HepG2 (cell line): ENCODE results near the gene CBX6. TPM values are rescaled to one million over a fixed set of nuclear protein-coding genes. Genes with fewer than 3 reads are reported as not detected.

ENCODE experiments used
- ARNTL ChIP-seq: sonication (generic); formaldehyde crosslinking; IDR thresholded peaks from 2 replicates; pipeline ENCODE4 v1.4.0; 2020; ENCODE audit warnings: mild to moderate bottlenecking, missing genetic modification reagents
- FOXK1 ChIP-seq: sonication (generic); formaldehyde crosslinking; IDR thresholded peaks from 2 replicates; pipeline ENCODE4 v1.4.0; 2020; ENCODE audit warnings: low read depth, missing genetic modification reagents, borderline replicate concordance
- HDAC1 ChIP-seq: sonication (generic); formaldehyde crosslinking; IDR thresholded peaks from 2 replicates; pipeline ENCODE4 v1.5.1; 2020; ENCODE audit warnings: mild to moderate bottlenecking, missing genetic modification reagents
- KDM1A ChIP-seq: IDR thresholded peaks from 2 replicates; pipeline ENCODE4 v1.6.1; 2016; ENCODE audit warnings: missing compliant biosample characterization
- KLF16 ChIP-seq, 2 experiments: sonication (generic) in 1 of 2; formaldehyde crosslinking in 1 of 2; IDR thresholded peaks; 2 replicates each; pipeline versions ENCODE4 v1.6.1 to v1.8.0; 2016 to 2023; ENCODE audit warnings: missing genetic modification reagents in 2 of 2, missing compliant biosample characterization in 1 of 2
- MXI1 ChIP-seq: IDR thresholded peaks from 3 replicates; pipeline ENCODE4 v1.6.1; 2012; ENCODE audit warnings: low read depth, low read length, inconsistent platforms, borderline replicate concordance
- SAFB2 ChIP-seq: sonication (generic); formaldehyde crosslinking; IDR thresholded peaks from 2 replicates; pipeline ENCODE4 v1.5.1; 2020; ENCODE audit warnings: missing genetic modification reagents, low read depth, mild to moderate bottlenecking, borderline replicate concordance
- THAP11 ChIP-seq: IDR thresholded peaks from 2 replicates; pipeline ENCODE4 v1.6.1; 2016; ENCODE audit warnings: missing biosample characterization, missing genetic modification reagents
- ZFAT ChIP-seq: sonication (generic); formaldehyde crosslinking; conservative IDR thresholded peaks from 2 replicates; pipeline ENCODE4 v1.8.1; 2023; ENCODE audit warnings: missing genetic modification reagents, inconsistent platforms
- ZNF12 ChIP-seq: sonication (generic); formaldehyde crosslinking; IDR thresholded peaks from 2 replicates; pipeline ENCODE4 v1.5.0; 2020; ENCODE audit warnings: missing genetic modification reagents
- ZNF274 ChIP-seq: sonication (generic); formaldehyde crosslinking; IDR thresholded peaks from 2 replicates; pipeline ENCODE4 v1.5.1; 2020; ENCODE audit warnings: mild to moderate bottlenecking, missing genetic modification reagents
- ZNF292 ChIP-seq: sonication (generic); formaldehyde crosslinking; IDR thresholded peaks from 2 replicates; pipeline ENCODE4 v1.8.1; 2022; ENCODE audit warnings: mild to moderate bottlenecking, low read depth, missing genetic modification reagents, borderline replicate concordance
- ZNF350 ChIP-seq: sonication (generic); formaldehyde crosslinking; IDR thresholded peaks from 2 replicates; pipeline ENCODE4 v1.4.0; 2020; ENCODE audit warnings: mild to moderate bottlenecking, low read depth, missing genetic modification reagents, borderline replicate concordance
- ZNF451 ChIP-seq: sonication (generic); formaldehyde crosslinking; IDR thresholded peaks from 2 replicates; pipeline ENCODE4 v1.5.0; 2020; ENCODE audit warnings: mild to moderate bottlenecking, missing genetic modification reagents
- ZNF674 ChIP-seq: sonication (generic); formaldehyde crosslinking; IDR thresholded peaks from 2 replicates; pipeline ENCODE4 v1.5.0; 2020; ENCODE audit warnings: low read depth, mild to moderate bottlenecking, missing genetic modification reagents
- ZNF766 ChIP-seq: sonication (generic); formaldehyde crosslinking; IDR thresholded peaks from 2 replicates; pipeline ENCODE4 v1.5.0; 2020; ENCODE audit warnings: missing genetic modification reagents, borderline replicate concordance
- polyA plus RNA-seq, 8 experiments: library from polyadenylated mRNA; depleted of rRNA in 3 of 8; stranded (reverse) in 7 of 8; unstranded in 1 of 8; fragments of >200 nt; fragmentation: Illumina TruSeq in 4 of 8; extraction: Trizol in 4 of 8; gene quantifications; 2 replicates each; pipeline versions ENCODE4 v1.2.1 to v1.2.3, GENCODE V29; 2011 to 2016; ENCODE audit warnings: low read depth in 4 of 8, missing spikeins in 1 of 8, mixed read lengths in 1 of 8; ENCODE audit not compliant: insufficient read depth in 1 of 8
- total RNA-seq, 5 experiments: library from RNA; depleted of rRNA; stranded (reverse); fragments of >200 nt; fragmentation: Illumina TruSeq; extraction: Trizol; gene quantifications; 2 replicates each; pipeline ENCODE4 v1.2.3, GENCODE V29; 2016; ENCODE audit warnings: low read depth in 1 of 5
- TF ChIP-seq, protein P1 (sequence below): sonication (generic); formaldehyde crosslinking; IDR thresholded peaks from 2 replicates; pipeline ENCODE4 v1.5.0; 2020; ENCODE audit warnings: missing genetic modification reagents
- TF ChIP-seq, protein P2 (sequence below): sonication (generic); formaldehyde crosslinking; IDR thresholded peaks from 2 replicates; pipeline ENCODE4 v1.4.0; 2020; ENCODE audit warnings: missing genetic modification reagents
- TF ChIP-seq, protein P3 (sequence below): sonication (generic); formaldehyde crosslinking; IDR thresholded peaks from 2 replicates; pipeline ENCODE4 v1.5.1; 2020; ENCODE audit warnings: mild to moderate bottlenecking, missing genetic modification reagents, borderline replicate concordance
- TF ChIP-seq, protein P4 (sequence below): sonication (generic); formaldehyde crosslinking; IDR thresholded peaks from 2 replicates; pipeline ENCODE4 v1.4.0; 2020; ENCODE audit warnings: missing genetic modification reagents
- TF ChIP-seq, protein P5 (sequence below): sonication (generic); formaldehyde crosslinking; IDR thresholded peaks from 2 replicates; pipeline ENCODE4 v1.4.0; 2020; ENCODE audit warnings: missing genetic modification reagents, borderline replicate concordance

CBX6 gene
- total and polyA plus RNA-seq, 2 of the 13 experiments (the other 11 are each of a cell fraction or from before 2014, with no cell fraction given): 1.7 to 6.5 TPM

DNA sequence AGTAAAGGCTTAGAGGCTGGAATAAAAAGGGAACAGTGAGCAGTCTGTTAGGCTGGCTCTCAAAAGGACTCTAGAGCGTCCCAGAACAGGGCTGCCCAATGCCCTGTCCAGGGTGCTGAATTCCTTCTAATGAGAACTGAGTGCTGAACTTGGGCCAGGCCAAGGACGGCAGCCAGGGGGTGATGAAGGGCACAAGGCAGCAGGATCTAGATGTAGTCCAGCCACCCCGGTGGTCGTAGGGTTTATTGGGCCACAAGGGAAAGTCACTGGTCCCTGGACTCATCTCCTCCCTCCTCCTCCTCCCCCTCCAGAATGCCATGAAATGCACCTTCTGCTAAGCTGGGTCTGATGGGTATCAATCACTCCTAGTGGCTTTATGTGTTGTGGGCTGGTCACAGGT lies 47.4 kb downstream of the CBX6 start (continued):
- 0 out of 2 replicates have a peak, but pooled peaks have one; percentile 26 for TF ChIP-seq THAP11
- TF ChIP-seq, protein P1, sequence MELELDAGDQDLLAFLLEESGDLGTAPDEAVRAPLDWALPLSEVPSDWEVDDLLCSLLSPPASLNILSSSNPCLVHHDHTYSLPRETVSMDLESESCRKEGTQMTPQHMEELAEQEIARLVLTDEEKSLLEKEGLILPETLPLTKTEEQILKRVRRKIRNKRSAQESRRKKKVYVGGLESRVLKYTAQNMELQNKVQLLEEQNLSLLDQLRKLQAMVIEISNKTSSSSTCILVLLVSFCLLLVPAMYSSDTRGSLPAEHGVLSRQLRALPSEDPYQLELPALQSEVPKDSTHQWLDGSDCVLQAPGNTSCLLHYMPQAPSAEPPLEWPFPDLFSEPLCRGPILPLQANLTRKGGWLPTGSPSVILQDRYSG (CRISPR knock-in tag): no peak
- TF ChIP-seq ZFAT (CRISPR knock-in tag): 0 out of 2 replicates have a peak, but pooled peaks have one; percentile 67
- TF ChIP-seq ZNF292 (CRISPR knock-in tag): no peak
- no peak for TF ChIP-seq KDM1A (CRISPR knock-in tag)
- TF ChIP-seq ZNF766 (CRISPR knock-in tag): peak; percentile 66; the same call in 1 of the 2 replicates
- TF ChIP-seq, protein P2, sequence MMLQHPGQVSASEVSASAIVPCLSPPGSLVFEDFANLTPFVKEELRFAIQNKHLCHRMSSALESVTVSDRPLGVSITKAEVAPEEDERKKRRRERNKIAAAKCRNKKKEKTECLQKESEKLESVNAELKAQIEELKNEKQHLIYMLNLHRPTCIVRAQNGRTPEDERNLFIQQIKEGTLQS (CRISPR knock-in tag): peak; percentile 50; the same call in 1 of the 2 replicates
- peak; percentile 23; the same call in 1 of the 2 replicates for TF ChIP-seq HDAC1
- TF ChIP-seq, protein P3, sequence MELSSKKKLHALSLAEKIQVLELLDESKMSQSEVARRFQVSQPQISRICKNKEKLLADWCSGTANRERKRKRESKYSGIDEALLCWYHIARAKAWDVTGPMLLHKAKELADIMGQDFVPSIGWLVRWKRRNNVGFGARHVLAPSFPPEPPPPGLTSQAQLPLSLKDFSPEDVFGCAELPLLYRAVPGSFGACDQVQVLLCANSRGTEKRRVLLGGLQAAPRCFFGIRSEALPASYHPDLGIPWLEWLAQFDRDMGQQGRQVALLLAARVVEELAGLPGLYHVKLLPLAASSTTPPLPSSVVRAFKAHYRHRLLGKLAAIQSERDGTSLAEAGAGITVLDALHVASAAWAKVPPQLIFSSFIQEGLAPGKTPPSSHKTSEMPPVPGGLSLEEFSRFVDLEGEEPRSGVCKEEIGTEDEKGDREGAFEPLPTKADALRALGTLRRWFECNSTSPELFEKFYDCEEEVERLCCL (CRISPR knock-in tag): 0 out of 2 replicates have a peak, but pooled peaks have one; percentile 32
- TF ChIP-seq ARNTL (CRISPR knock-in tag): peak; percentile 67; the same call in 1 of the 2 replicates
- TF ChIP-seq ZNF674 (CRISPR knock-in tag): no peak
- TF ChIP-seq MXI1: no peak; the same call in 2 of the 3 replicates
- TF ChIP-seq ZNF274: 0 out of 2 replicates have a peak, but pooled peaks have one; percentile 48
- TF ChIP-seq, protein P4, sequence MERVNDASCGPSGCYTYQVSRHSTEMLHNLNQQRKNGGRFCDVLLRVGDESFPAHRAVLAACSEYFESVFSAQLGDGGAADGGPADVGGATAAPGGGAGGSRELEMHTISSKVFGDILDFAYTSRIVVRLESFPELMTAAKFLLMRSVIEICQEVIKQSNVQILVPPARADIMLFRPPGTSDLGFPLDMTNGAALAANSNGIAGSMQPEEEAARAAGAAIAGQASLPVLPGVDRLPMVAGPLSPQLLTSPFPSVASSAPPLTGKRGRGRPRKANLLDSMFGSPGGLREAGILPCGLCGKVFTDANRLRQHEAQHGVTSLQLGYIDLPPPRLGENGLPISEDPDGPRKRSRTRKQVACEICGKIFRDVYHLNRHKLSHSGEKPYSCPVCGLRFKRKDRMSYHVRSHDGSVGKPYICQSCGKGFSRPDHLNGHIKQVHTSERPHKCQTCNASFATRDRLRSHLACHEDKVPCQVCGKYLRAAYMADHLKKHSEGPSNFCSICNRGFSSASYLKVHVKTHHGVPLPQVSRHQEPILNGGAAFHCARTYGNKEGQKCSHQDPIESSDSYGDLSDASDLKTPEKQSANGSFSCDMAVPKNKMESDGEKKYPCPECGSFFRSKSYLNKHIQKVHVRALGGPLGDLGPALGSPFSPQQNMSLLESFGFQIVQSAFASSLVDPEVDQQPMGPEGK (CRISPR knock-in tag): peak; percentile 43; the same call in 1 of the 2 replicates
- no peak for TF ChIP-seq ZNF350
- TF ChIP-seq ZNF12 (CRISPR knock-in tag): peak; percentile 42; the same call in 1 of the 2 replicates
- TF ChIP-seq, protein P5, sequence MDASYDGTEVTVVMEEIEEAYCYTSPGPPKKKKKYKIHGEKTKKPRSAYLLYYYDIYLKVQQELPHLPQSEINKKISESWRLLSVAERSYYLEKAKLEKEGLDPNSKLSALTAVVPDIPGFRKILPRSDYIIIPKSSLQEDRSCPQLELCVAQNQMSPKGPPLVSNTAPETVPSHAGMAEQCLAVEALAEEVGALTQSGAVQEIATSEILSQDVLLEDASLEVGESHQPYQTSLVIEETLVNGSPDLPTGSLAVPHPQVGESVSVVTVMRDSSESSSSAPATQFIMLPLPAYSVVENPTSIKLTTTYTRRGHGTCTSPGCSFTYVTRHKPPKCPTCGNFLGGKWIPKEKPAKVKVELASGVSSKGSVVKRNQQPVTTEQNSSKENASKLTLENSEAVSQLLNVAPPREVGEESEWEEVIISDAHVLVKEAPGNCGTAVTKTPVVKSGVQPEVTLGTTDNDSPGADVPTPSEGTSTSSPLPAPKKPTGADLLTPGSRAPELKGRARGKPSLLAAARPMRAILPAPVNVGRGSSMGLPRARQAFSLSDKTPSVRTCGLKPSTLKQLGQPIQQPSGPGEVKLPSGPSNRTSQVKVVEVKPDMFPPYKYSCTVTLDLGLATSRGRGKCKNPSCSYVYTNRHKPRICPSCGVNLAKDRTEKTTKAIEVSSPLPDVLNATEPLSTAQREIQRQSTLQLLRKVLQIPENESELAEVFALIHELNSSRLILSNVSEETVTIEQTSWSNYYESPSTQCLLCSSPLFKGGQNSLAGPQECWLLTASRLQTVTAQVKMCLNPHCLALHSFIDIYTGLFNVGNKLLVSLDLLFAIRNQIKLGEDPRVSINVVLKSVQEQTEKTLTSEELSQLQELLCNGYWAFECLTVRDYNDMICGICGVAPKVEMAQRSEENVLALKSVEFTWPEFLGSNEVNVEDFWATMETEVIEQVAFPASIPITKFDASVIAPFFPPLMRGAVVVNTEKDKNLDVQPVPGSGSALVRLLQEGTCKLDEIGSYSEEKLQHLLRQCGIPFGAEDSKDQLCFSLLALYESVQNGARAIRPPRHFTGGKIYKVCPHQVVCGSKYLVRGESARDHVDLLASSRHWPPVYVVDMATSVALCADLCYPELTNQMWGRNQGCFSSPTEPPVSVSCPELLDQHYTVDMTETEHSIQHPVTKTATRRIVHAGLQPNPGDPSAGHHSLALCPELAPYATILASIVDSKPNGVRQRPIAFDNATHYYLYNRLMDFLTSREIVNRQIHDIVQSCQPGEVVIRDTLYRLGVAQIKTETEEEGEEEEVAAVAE (CRISPR knock-in tag): peak; percentile 87; the same call in 1 of the 2 replicates
- 0 out of 2 replicates have a peak, but pooled peaks have one; percentile 45 for TF ChIP-seq SAFB2 (CRISPR knock-in tag)
- TF ChIP-seq KLF16 (CRISPR knock-in tag; IDR thresholded peaks at IDR 0.05): peak in 1 of 2 experiments; percentile 81; a peak in 2 of 4 replicates
- TF ChIP-seq ZNF451 (CRISPR knock-in tag): no peak
- peak; percentile 21; the same call in 1 of the 2 replicates for TF ChIP-seq FOXK1 (CRISPR knock-in tag)
